ENCODE measurements around the gene GCFC2.

- no peak for TF ChIP-seq CTCF (IDR thresholded peaks at IDR 0.05; ENCODE audit: low read depth, low read length)
- no peak for TF ChIP-seq EZH2phosphoT487 (IDR thresholded peaks at IDR 0.05; ENCODE audit: low read depth)
Observed at GRCh38 chr2:75622500-75622899, 88.2 kb downstream of the GCFC2 start.

Data from OCI-LY3 (cell line).